Liver (tissue), 9 donors: ENCODE results near the gene NRF1. TPM values are rescaled to one million over a fixed set of nuclear protein-coding genes. Genes with fewer than 3 reads are reported as not detected.

ENCODE experiments used
- DNase-seq: peaks from one replicate; pipeline ENCODE4 v3.0.0-alpha.2; 2017; ENCODE audit warnings: low spot score
- H3K27ac ChIP-seq, 2 donors: one replicate each; pipeline ENCODE4 v1.7.0; 2013; ENCODE audit warnings: inconsistent platforms in 2 of 2, low read length in 2 of 2, control low read depth in 1 of 2, low read depth in 1 of 2, mild to moderate bottlenecking in 1 of 2
- H3K27me3 ChIP-seq, 4 donors: one replicate each; pipeline versions ENCODE4 v1.6.1 to v1.7.0; 2013; ENCODE audit warnings: low read length in 3 of 4, inconsistent platforms in 1 of 4, mild to moderate bottlenecking in 1 of 4, moderate library complexity in 1 of 4; ENCODE audit not compliant: control insufficient read depth in 4 of 4, insufficient read depth in 4 of 4
- H3K36me3 ChIP-seq, 4 donors: one replicate each; pipeline versions ENCODE4 v1.6.1 to v1.7.0; 2013; ENCODE audit warnings: low read length in 3 of 4, mild to moderate bottlenecking in 3 of 4, low read depth in 1 of 4, moderate library complexity in 1 of 4; ENCODE audit not compliant: control insufficient read depth in 4 of 4, insufficient read depth in 3 of 4
- H3K4me1 ChIP-seq, 4 donors: one replicate each; pipeline versions ENCODE4 v1.6.1 to v1.7.0; 2013; ENCODE audit warnings: low read length in 3 of 4, mild to moderate bottlenecking in 3 of 4, moderate library complexity in 1 of 4; ENCODE audit not compliant: control insufficient read depth in 4 of 4, insufficient read depth in 4 of 4
- H3K4me3 ChIP-seq, 3 donors: one replicate each; pipeline versions ENCODE4 v1.6.1 to v1.7.0; 2013; ENCODE audit warnings: low read length in 3 of 3, control low read depth in 1 of 3, low read depth in 1 of 3, mild to moderate bottlenecking in 1 of 3
- H3K9ac ChIP-seq, 2 donors: one replicate each; pipeline ENCODE4 v1.7.0; 2013; ENCODE audit warnings: low read length in 2 of 2, mild to moderate bottlenecking in 2 of 2, moderate library complexity in 2 of 2, control low read depth in 1 of 2, low read depth in 1 of 2
- H3K9me3 ChIP-seq, 4 donors: one replicate each; pipeline versions ENCODE4 v1.6.1 to v1.7.0; 2013; ENCODE audit warnings: low read length in 3 of 4; ENCODE audit not compliant: control insufficient read depth in 4 of 4
- ATF3 ChIP-seq: IDR thresholded peaks from 2 replicates; pipeline ENCODE4 v1.6.1; 2016; ENCODE audit warnings: antibody characterized with exemption
- CTCF ChIP-seq: fragments of 150-350 bp; IDR thresholded peaks from 2 replicates; pipeline ENCODE4 v1.5.1; 2017; ENCODE audit warnings: improper control_type of control experiment, low read depth, low read length; ENCODE audit not compliant: missing input control
- FOXA1 ChIP-seq: IDR thresholded peaks from 2 replicates; pipeline ENCODE4 v1.6.1; 2016; ENCODE audit warnings: antibody characterized with exemption
- FOXA2 ChIP-seq: IDR thresholded peaks from 2 replicates; pipeline ENCODE4 v1.6.1; 2016; ENCODE audit warnings: antibody characterized with exemption
- HNF4A ChIP-seq, 2 donors: conservative IDR thresholded peaks; 2 replicates each; pipeline ENCODE4 v1.6.1; 2016; ENCODE audit warnings: antibody characterized with exemption in 2 of 2, mild to moderate bottlenecking in 2 of 2
- HNF4G ChIP-seq: IDR thresholded peaks from 2 replicates; pipeline ENCODE4 v1.6.1; 2016; ENCODE audit warnings: antibody characterized with exemption
- MAX ChIP-seq: IDR thresholded peaks from 2 replicates; pipeline ENCODE4 v1.6.1; 2016; ENCODE audit warnings: antibody characterized with exemption
- NR2F2 ChIP-seq: IDR thresholded peaks from 2 replicates; pipeline ENCODE4 v1.6.1; 2016; ENCODE audit warnings: antibody characterized with exemption
- RAD21 ChIP-seq, 2 donors: IDR thresholded peaks; 2 replicates each; pipeline ENCODE4 v1.6.1; 2016; ENCODE audit warnings: antibody characterized with exemption in 2 of 2, mild to moderate bottlenecking in 2 of 2
- REST ChIP-seq: IDR thresholded peaks from 2 replicates; pipeline ENCODE4 v1.6.1; 2016; ENCODE audit warnings: antibody characterized with exemption, mild to moderate bottlenecking
- RXRA ChIP-seq, 2 donors: IDR thresholded peaks; 2 replicates each; pipeline ENCODE4 v1.6.1; 2017 to 2018; ENCODE audit warnings: antibody characterized with exemption in 2 of 2, mild to moderate bottlenecking in 1 of 2
- SP1 ChIP-seq: IDR thresholded peaks from 2 replicates; pipeline ENCODE4 v1.6.1; 2018; ENCODE audit warnings: antibody characterized with exemption, mild to moderate bottlenecking
- TAF1 ChIP-seq: conservative IDR thresholded peaks from 2 replicates; pipeline ENCODE4 v1.6.1; 2016; ENCODE audit warnings: antibody characterized with exemption, mild to moderate bottlenecking
- YY1 ChIP-seq: IDR thresholded peaks from 2 replicates; pipeline ENCODE4 v1.6.1; 2016; ENCODE audit warnings: antibody characterized with exemption, mild to moderate bottlenecking
- ZBTB33 ChIP-seq: IDR thresholded peaks from 2 replicates; pipeline ENCODE4 v1.6.1; 2016; ENCODE audit warnings: antibody characterized with exemption
- WGBS: extraction: QIAGEN DNeasy Blood & Tissue Kit; methylation state at CpG from one replicate; pipeline ENCODE4 v1.1.7; 2013; 5-methylcytosine and 5-hydroxymethylcytosine counted together
- polyA plus RNA-seq, 2 donors: library from polyadenylated mRNA; stranded (reverse) in 1 of 2; unstranded in 1 of 2; fragments of 200-250 nt in 1 of 2; fragments of >200 nt in 1 of 2; fragmentation: Nextera tagmentation in 1 of 2; extraction: Ambion mirVana in 1 of 2; gene quantifications; one replicate each; pipeline versions ENCODE4 v1.2.1 to v1.2.3, GENCODE V29; 2013 to 2015
- total RNA-seq, 2 donors: library from RNA; depleted of rRNA; stranded (reverse); fragments of >200 nt; gene quantifications; one replicate each; pipeline ENCODE4 v1.2.3, GENCODE V29; 2014
- donor health status: healthy.
- donor health status: healthy.
- donor health status: healthy.
- donor health status: healthy.
- donor health status: healthy.

NRF1 gene
- total and polyA plus RNA-seq, 4 donors: 1.3 to 14.8 (median 5.3) TPM

- 95% methylated on average over 4 of the region's 4 CpGs for WGBS
- Histone ChIP-seq H3K36me3 (peaks cover 0 to 1% (median 0%) of the 10 kb centered on the region in 4 donors), H3K4me1 (peaks cover 0 to 6% (median 1%) of the 10 kb centered on the region in 4 donors), H3K27me3 (no peaks in the 10 kb centered on the region), H3K4me3 (no peak overlapping the region), H3K27ac (no peak overlapping the region), H3K9me3 (no peaks in the 10 kb centered on the region), H3K9ac (no peak overlapping the region)
- no peak for DNase-seq
- TF ChIP-seq REST (no peak), ATF3 (no peak), RAD21 (IDR thresholded peaks at IDR 0.05) (no peak), FOXA2 (no peak), HNF4A (conservative IDR thresholded peaks at IDR 0.05) (no peak), YY1 (no peak), RXRA (IDR thresholded peaks at IDR 0.05) (no peak)
These were observed 25.1 kb downstream of the NRF1 start for GRCh38 chr7:129636641-129637040.

GRCh38 chr7:129640400-129640799, 28.9 kb downstream of the NRF1 start:
- H3K27ac ChIP-seq: no peak overlapping the region
- no peak overlapping the region for H3K4me3 ChIP-seq
- TF ChIP-seq REST (no peak), RXRA (IDR thresholded peaks at IDR 0.05) (no peak), HNF4G (no peak), CTCF (no peak), FOXA1 (no peak), TAF1 (no peak), ZBTB33 (no peak), MAX (no peak), NR2F2 (no peak), SP1 (no peak), YY1 (no peak), HNF4A (conservative IDR thresholded peaks at IDR 0.05) (no peak), FOXA2 (no peak), RAD21 (IDR thresholded peaks at IDR 0.05) (no peak)
- WGBS: 81% methylated on average over 2 of the region's 2 CpGs
- H3K36me3 ChIP-seq: peaks cover 0 to 1% (median 0%) of the 10 kb centered on the region in 4 donors
- no peaks in the 10 kb centered on the region for H3K9me3 ChIP-seq
- H3K9ac ChIP-seq: no peak overlapping the region
- no peaks in the 10 kb centered on the region for H3K27me3 ChIP-seq
- peaks cover 0 to 2% (median under 1%) of the 10 kb centered on the region in 4 donors for H3K4me1 ChIP-seq
- DNase-seq: no peak
